Mucosa of stomach (tissue), 1 donor: ENCODE data around the gene ADARB1.

Experiments used
- H3K27me3 ChIP-seq: one replicate; pipeline ENCODE4 v1.7.0; 2013; ENCODE audit warnings: mild to moderate bottlenecking, low read length; ENCODE audit not compliant: control insufficient read depth, insufficient read depth
- H3K36me3 ChIP-seq: one replicate; pipeline ENCODE4 v1.7.0; 2013; ENCODE audit warnings: low read length; ENCODE audit not compliant: control insufficient read depth, insufficient read depth
- H3K4me1 ChIP-seq: one replicate; pipeline ENCODE4 v1.7.0; 2013; ENCODE audit warnings: mild to moderate bottlenecking, low read length; ENCODE audit not compliant: control insufficient read depth, insufficient read depth
- H3K4me3 ChIP-seq: one replicate; pipeline ENCODE4 v1.7.0; 2013; ENCODE audit warnings: low read length
- H3K9ac ChIP-seq: one replicate; pipeline ENCODE4 v1.7.0; 2013; ENCODE audit warnings: mild to moderate bottlenecking, low read length, moderate library complexity
- H3K9me3 ChIP-seq: one replicate; pipeline ENCODE4 v1.7.0; 2013; ENCODE audit warnings: mild to moderate bottlenecking, low read length, moderate library complexity; ENCODE audit not compliant: control insufficient read depth
- donor health status: Pancreatic carcinoma.

Gene ADARB1

DNA sequence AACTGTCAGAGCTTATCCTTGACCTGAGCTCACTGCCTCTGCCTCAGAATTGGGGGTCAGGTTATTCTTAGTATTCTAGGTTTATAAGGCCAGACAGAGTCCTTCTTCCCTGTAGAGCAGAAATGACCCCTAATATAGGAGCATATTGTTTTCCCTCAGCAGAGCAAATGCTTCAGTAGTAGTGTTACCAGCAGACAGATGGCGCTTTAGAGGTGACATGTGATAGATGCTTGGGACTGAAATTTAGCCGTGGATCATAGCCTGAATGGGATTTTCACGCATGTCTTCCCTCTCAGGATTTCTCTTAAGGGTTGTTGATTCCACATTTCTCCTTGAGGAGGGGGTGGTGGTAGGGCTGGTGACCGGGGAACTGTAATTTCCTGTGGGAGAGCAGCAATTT lies 24.5 kb downstream of the ADARB1 start:
- H3K9me3 ChIP-seq = no peaks in the 10 kb centered on the region
- H3K36me3 ChIP-seq = no peaks in the 10 kb centered on the region
- H3K27me3 ChIP-seq = no peaks in the 10 kb centered on the region
- no peak overlapping the region for H3K9ac ChIP-seq
- H3K4me3 ChIP-seq = no peak overlapping the region
- peaks cover 18% of the 10 kb centered on the region for H3K4me1 ChIP-seq

DNA sequence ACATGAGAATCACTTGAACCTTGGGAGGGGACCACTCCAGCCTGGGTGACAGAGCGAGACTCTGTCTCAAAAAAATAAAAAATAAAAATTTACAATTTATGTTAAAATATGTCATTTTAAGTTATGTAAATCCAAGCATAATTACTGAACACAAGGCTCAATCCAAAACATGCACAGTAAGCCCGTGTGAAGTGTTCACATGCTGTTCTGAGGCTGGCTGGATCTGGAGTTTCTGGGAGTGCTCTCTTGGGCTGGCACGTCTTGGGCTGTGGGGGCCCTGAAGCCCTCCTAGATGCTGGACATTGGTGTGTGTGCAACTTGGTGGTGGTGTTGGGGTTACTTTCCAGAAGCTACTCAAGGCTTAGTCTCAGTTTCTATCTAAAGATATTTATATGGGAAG lies 25.2 kb downstream of the ADARB1 start:
- no peaks in the 10 kb centered on the region for H3K27me3 ChIP-seq
- no peak overlapping the region for H3K4me3 ChIP-seq
- no peaks in the 10 kb centered on the region for H3K36me3 ChIP-seq
- H3K9ac ChIP-seq = no peak overlapping the region
- no peaks in the 10 kb centered on the region for H3K9me3 ChIP-seq
- peaks cover 25% of the 10 kb centered on the region for H3K4me1 ChIP-seq

- Histone ChIP-seq H3K4me3 (no peak overlapping the region), H3K27me3 (no peaks in the 10 kb centered on the region), H3K4me1 (peaks cover 25% of the 10 kb centered on the region)
Observed at GRCh38 chr21:45100866-45101265, 26.5 kb downstream of the ADARB1 start.

DNA sequence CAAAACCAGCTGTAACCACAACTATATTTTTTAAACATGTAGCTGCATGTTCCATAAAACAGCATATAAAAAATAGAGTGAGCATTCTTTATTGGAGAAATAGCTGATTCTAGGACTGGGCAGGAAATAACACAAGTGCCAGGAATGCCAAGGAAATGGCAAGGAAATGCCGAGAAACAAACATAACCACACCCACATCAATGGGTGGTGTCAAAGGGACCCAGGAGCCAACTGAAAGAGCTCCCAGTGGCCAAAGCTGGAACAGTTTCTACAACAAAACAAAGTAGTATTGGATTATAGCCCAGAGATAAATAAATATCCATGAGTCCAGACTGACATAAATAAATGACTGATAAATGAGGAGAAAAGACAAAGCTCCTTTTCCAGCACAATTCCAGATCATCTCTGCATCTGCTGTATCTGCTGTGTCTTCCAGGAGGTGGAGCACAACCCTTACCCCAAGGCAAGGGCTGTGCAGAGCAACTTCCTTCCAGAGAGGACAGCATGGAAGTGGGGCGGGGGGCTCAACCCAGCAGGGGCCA lies 28.1 kb downstream of the ADARB1 start:
- H3K4me3 ChIP-seq = no peak overlapping the region
- H3K27me3 ChIP-seq = no peaks in the 10 kb centered on the region
- H3K4me1 ChIP-seq = peaks cover 24% of the 10 kb centered on the region
- no peaks in the 10 kb centered on the region for H3K36me3 ChIP-seq
- H3K9me3 ChIP-seq = no peaks in the 10 kb centered on the region
- H3K9ac ChIP-seq = no peak overlapping the region

More at GRCh38 chr21:45100866-45101265, 26.5 kb downstream of the ADARB1 start:
- no peaks in the 10 kb centered on the region for H3K9me3 ChIP-seq
- H3K9ac ChIP-seq = no peak overlapping the region
- no peaks in the 10 kb centered on the region for H3K36me3 ChIP-seq

DNA sequence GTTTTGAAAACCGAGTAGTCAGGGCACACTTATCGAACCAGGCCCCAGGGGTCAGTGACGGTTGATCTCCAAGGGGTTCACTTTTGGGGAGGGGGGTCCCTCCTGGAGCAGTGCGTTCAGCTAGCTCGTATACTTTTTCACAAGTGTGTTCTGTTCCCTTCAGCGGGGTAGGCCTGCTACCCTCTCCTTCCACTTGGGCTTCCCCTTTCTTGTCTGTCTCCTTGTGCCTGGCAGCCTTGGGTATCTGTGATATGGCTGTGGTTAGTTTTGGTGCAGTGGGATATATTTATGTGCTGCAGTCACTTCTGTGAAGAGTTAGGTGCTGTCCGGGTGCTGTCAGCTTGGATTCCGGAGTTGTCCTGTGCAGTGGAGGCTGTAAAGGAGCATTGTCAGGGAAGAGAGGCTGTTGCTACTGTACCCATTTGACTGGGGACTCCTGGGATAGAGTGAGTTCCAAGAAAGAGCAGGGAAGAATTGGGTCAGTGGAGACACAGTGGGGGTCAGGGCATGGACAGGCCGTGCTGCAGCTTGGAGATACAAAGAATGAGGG lies 29.7 kb downstream of the ADARB1 start:
- Histone ChIP-seq H3K27me3 (no peaks in the 10 kb centered on the region), H3K4me1 (peaks cover 24% of the 10 kb centered on the region), H3K4me3 (no peak overlapping the region), H3K36me3 (no peaks in the 10 kb centered on the region), H3K9me3 (no peaks in the 10 kb centered on the region), H3K9ac (no peak overlapping the region)

GRCh38 chr21:45104560-45104959 lies 30.2 kb downstream of the ADARB1 start:
- no peaks in the 10 kb centered on the region for H3K9me3 ChIP-seq
- H3K9ac ChIP-seq = no peak overlapping the region
- no peak overlapping the region for H3K4me3 ChIP-seq
- H3K36me3 ChIP-seq = no peaks in the 10 kb centered on the region
- H3K27me3 ChIP-seq = no peaks in the 10 kb centered on the region
- H3K4me1 ChIP-seq = peaks cover 24% of the 10 kb centered on the region

GRCh38 chr21:45105906-45106485 lies 31.6 kb downstream of the ADARB1 start:
- no peak overlapping the region for H3K4me3 ChIP-seq
- H3K9ac ChIP-seq = no peak overlapping the region
- no peaks in the 10 kb centered on the region for H3K9me3 ChIP-seq
- H3K36me3 ChIP-seq = no peaks in the 10 kb centered on the region
- H3K27me3 ChIP-seq = no peaks in the 10 kb centered on the region
- H3K4me1 ChIP-seq = peaks cover 24% of the 10 kb centered on the region

GRCh38 chr21:45108034-45108790 lies 33.8 kb downstream of the ADARB1 start:
- peaks cover 11% of the 10 kb centered on the region for H3K4me1 ChIP-seq
- no peaks in the 10 kb centered on the region for H3K9me3 ChIP-seq
- H3K9ac ChIP-seq = no peak overlapping the region
- H3K27me3 ChIP-seq = no peaks in the 10 kb centered on the region
- H3K4me3 ChIP-seq = no peak overlapping the region
- H3K36me3 ChIP-seq = no peaks in the 10 kb centered on the region

- Histone ChIP-seq H3K9ac (no peak overlapping the region), H3K36me3 (no peaks in the 10 kb centered on the region), H3K4me1 (peaks cover 8% of the 10 kb centered on the region), H3K27me3 (no peaks in the 10 kb centered on the region), H3K9me3 (no peaks in the 10 kb centered on the region), H3K4me3 (no peak overlapping the region)
Observed at GRCh38 chr21:45108808-45109781, 34.7 kb downstream of the ADARB1 start.

DNA sequence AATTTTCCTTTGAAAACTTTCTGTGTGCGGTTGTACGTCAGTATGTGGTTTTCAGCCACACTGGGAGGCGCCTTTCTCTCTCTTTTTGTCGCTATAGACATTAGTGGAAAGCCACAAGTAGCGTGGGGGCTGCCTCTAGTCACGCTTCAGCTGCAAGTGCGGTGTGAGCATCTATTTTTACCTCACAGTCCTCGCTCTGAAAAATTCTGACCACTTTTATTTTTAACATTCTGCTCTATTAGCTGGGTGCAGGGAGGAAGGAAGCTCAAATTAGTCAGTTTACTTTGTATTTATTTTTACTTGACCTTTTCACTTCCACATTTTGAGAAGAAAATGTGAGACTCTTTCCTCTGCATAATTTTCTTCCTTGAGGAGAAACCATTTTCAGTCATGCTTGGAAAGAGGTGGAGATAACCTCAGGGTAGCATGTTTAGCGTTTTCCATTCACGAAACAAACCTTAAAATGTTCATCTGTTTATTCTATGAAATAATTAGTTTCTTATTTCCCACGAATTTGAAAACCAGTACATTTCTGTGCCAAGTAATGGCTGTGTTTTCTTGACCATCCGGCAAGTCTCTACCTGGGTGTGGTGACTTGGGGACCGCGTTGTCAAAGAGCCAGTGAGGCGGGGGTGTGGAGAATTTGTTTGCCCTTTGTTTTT lies 35.6 kb downstream of the ADARB1 start:
- H3K9ac ChIP-seq = no peak overlapping the region
- no peaks in the 10 kb centered on the region for H3K4me1 ChIP-seq
- H3K4me3 ChIP-seq = no peak overlapping the region
- no peaks in the 10 kb centered on the region for H3K27me3 ChIP-seq
- H3K9me3 ChIP-seq = no peaks in the 10 kb centered on the region
- H3K36me3 ChIP-seq = no peaks in the 10 kb centered on the region

DNA sequence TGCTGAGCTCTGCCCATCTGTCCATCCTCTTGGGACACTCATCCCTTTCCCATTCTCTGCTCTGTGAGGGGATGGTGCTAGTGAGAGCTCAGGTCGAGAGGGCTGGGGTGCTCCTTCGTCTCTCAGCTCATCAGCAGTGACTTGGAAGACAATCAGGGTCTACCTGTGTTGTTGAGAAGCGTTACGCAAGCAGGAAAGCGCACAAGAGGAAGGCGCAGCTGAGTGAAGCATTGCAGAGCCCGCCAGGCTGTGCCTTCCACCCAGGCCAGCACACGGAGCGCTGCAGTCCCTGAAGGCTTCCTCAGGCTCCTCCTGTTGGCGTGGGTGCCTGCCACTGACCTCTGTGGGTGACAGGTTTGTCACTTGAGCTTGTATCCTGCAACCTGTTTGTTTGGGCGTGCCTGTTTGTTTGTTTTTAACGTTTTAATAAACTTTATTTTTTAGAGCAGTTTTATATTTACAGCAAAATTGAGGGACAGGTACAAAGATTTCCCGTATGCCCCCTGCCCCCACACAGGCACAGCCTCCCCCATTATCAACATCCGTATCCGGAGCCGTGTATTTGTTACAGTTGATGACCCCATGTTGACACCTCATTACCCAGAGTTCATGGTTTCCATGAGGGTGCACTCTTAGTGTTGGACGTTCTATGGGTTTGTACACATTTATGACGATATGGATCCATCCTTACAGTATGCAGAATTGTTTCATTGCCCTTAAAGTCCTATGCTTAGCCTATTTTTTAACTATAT lies 36.7 kb downstream of the ADARB1 start:
- H3K4me1 ChIP-seq = no peaks in the 10 kb centered on the region
- H3K36me3 ChIP-seq = no peaks in the 10 kb centered on the region
- H3K9ac ChIP-seq = no peak overlapping the region
- no peaks in the 10 kb centered on the region for H3K27me3 ChIP-seq
- H3K9me3 ChIP-seq = no peaks in the 10 kb centered on the region
- no peak overlapping the region for H3K4me3 ChIP-seq
